Coronary artery (tissue), 2 donors: ENCODE measurements around the gene PLXNA2.

Source experiments
- DNase-seq: peaks from one replicate; pipeline ENCODE4 v3.0.0-alpha.2; 2017; ENCODE audit warnings: low spot score
- H3K27ac ChIP-seq, 2 donors: fragments of 200-600 bp; sonication (generic); one replicate each; pipeline ENCODE4 v1.5.1; 2016 to 2019
- H3K4me3 ChIP-seq: fragments of 200-600 bp; sonication (generic); 2 replicates; pipeline ENCODE4 v1.5.1; 2016; ENCODE audit warnings: mild to moderate bottlenecking, moderate library complexity
- TF ChIP-seq, protein P1 (sequence below): fragments of 200-600 bp; sonication (generic); IDR thresholded peaks from one replicate; pipeline ENCODE4 v1.5.1; 2019; ENCODE audit warnings: antibody characterized with exemption

Gene PLXNA2

DNA sequence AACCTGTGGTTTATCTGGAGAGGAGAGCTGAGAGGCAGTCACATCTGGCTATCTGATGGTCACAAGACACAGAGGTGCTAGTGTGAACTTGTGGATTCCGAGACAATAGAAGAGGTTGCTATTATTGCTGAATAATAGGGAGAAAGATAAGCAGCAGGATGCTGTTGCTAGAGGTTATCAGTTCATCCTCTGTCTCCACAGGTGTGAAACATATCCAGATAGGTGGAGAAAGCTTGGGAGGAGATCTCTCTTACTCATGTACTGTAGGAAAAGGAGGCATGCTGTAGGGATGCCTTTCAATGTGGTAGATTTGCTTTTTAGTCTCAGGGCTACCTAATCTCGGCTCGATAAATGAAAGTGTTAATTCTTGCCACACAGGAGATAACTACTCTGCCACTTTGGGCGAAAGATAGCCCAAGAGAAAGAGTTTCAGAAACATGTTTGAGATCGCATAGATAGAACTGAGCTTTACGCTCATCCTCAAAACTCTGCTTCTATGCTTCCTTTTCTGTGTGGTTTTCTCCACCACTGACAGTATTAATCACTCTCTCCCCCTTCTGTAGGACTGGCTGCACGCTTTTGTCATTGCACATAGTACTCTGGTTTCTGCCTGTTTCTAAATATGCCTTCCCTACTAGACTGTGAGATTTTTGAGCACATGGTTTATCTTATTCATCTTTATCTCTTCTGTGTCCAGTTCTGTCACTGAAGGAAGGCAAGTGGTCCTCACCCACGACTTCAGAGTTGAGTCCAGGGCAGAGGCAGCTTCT, 36.7 kb upstream of the PLXNA2 start:
- H3K4me3 ChIP-seq = no peak overlapping the region
- no peak for DNase-seq
- H3K27ac ChIP-seq = no peak overlapping the region
- TF ChIP-seq, protein P1, sequence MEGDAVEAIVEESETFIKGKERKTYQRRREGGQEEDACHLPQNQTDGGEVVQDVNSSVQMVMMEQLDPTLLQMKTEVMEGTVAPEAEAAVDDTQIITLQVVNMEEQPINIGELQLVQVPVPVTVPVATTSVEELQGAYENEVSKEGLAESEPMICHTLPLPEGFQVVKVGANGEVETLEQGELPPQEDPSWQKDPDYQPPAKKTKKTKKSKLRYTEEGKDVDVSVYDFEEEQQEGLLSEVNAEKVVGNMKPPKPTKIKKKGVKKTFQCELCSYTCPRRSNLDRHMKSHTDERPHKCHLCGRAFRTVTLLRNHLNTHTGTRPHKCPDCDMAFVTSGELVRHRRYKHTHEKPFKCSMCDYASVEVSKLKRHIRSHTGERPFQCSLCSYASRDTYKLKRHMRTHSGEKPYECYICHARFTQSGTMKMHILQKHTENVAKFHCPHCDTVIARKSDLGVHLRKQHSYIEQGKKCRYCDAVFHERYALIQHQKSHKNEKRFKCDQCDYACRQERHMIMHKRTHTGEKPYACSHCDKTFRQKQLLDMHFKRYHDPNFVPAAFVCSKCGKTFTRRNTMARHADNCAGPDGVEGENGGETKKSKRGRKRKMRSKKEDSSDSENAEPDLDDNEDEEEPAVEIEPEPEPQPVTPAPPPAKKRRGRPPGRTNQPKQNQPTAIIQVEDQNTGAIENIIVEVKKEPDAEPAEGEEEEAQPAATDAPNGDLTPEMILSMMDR = no peak

DNA sequence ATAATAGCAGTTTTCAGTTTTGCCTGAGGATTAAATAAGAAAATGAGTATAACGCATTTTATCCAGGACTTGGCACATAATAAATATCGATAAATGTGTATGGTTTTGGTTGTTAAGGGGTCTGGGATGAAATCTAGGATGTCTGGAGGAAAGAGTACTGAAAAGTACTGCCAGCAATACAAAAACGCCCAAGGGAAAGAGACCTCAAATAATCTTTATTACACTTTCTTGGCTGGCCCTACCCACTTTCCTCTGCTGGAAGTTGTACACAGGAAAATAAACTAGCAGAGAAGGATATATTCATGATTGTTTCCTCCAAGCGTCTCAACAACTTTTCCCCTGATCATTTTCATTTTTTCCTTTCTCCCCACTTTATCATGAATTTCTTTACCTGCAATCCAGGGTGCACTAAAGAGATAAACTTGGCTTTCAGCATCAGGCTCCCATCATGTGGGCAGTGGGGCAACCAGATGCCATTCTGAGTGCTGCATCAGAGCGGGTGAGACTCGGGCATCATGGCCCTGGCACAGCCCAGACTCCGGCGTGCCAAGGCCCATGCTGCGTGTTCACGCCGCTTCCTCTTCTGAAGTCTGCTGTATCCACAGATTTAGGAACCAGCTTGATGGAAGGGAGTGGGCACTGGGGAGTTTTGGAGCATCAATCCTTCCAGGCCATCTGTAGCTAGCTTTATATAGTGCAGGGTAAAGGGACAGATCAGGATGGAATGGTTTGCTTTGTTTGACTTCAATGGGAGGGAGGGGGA, 35.8 kb upstream of the PLXNA2 start:
- Histone ChIP-seq H3K27ac (no peak overlapping the region), H3K4me3 (no peak overlapping the region)
- TF ChIP-seq, protein P1 = no peak
- DNase-seq = no peak

DNA sequence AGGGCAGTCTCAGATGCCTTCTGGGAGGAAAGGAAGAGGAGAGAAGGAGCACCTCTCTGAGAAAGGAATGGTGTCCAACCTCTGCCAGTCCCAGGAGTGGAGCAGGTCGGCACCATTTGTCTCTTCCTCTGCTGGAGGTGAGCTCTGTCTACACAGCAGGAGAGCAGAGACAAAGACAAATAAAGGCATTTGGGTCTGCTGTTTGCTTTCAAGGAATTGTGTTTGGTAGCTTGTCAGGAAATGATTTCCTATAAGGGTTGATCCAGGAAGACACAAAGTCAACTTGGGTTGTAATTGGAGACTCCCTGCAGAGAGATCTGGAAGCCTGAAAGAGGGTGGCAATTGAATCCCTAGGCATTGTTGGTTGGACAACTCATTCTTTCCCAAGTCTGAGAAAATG, 34.5 kb upstream of the PLXNA2 start:
- DNase-seq = no peak
- no peak overlapping the region for H3K27ac ChIP-seq

DNA sequence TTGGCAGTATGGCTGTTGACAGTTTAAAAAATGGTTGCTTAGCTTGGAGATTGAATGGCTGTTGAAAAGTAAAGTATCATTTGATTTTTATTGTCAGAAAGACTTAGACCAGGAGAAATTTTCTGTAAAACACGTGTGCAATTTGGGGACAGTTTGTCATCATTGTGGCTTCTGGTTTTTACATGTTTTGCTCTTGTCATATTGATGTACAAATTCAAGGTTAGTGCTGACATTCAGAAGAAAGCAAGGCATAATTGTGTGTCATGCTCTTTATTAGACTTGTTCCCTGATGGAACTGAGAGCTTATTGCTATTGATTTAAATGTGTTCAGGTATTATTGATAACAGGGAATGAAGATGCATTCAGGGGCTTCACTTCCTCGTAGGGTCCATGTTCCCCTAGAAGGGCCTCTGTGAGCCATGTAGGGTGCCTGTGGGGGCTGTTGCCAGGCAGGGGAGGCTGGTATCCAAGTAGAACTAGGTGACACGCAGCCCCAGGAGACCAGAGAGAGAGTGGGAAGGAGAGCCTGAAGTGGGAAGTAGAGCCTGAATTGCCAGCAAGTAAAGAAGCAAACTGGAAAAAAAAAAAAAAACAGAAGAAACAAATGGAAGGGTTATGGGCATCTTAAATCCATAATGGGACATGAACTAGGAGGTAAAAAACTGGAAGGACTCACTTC, 32.7 kb upstream of the PLXNA2 start:
- Histone ChIP-seq H3K27ac (no peak overlapping the region), H3K4me3 (no peak overlapping the region)
- no peak for DNase-seq
- TF ChIP-seq, protein P1 = no peak

More for the DNA sequence above, 34.5 kb upstream of the PLXNA2 start:
- TF ChIP-seq, protein P1 = no peak
- H3K4me3 ChIP-seq = no peak overlapping the region

DNA sequence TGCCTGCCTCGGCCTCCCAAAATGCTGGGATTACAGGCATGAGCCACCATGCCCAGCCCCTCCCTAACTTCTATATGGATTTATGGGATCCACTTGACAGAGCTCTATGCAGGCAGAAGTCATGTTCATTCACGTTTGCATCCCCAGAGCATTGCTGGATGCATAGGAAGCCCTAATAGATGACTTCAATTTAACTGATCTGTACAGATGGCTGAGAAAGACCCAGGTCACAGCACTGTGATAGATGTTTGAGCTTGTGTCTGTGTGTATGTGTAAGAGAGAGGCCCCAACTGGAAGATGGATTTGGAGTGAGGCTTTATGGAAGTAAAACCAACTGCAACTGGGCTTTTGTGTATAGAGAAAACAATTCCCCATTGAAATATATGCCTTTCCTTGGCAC, 30.9 kb upstream of the PLXNA2 start:
- Histone ChIP-seq H3K4me3 (no peak overlapping the region), H3K27ac (no peak overlapping the region)
- TF ChIP-seq, protein P1 = no peak
- DNase-seq = no peak

DNA sequence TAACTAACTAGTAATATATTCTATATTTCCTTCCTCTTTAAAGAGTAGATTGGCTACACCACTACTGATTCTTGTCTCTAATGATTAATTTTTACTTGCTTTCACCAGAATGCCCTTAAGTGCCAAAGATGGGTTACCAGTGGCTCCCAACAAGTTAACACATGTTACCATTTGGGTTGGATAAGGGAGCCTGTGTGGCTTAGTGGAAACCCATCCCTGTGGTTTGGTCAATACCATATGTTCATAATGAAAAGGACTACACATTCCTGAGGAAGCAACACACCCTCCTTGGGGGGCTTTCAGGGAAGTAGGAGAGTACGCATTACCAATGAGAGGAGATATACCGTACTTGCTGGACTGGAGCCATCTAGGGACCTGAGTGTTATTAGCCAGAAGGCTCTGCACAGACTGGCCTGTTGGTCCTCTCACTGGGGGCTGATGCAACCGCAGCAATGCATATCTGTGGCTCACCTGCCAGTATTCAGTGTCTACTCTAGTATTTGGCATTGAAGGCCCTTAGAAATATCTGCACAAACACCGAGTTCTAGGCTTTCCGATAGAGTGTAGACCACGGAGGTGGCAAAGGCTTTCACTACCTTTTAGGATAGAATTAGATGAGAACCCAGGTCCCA, 29.3 kb upstream of the PLXNA2 start:
- Histone ChIP-seq H3K27ac (no peak overlapping the region), H3K4me3 (no peak overlapping the region)
- DNase-seq = no peak
- TF ChIP-seq, protein P1 = no peak
